GM21528 (cell line): ENCODE results near the gene BRME1.
"Not testable (repeated sequence)": the region's sequence is repeated elsewhere in the genome, so short reads cannot be mapped to it uniquely, and the experiment has no call there.

Source experiments
- ATAC-seq: cut with Tn5 transposase; IDR thresholded peaks from one replicate; pipeline ENCODE4 v1.9.1; 2021; ENCODE audit warnings: mild to moderate bottlenecking, moderate library complexity; ENCODE audit not compliant: unreplicated experiment, low FRiP score

The BRME1 gene

GRCh38 chr19:13929340-13929739 lies 23.4 kb upstream of the BRME1 start:
- no peak for ATAC-seq

- ATAC-seq = no peak
Observed at GRCh38 chr19:13926715-13927114, 20.8 kb upstream of the BRME1 start.

- no peak for ATAC-seq
Observed at GRCh38 chr19:13926010-13926409, 20.1 kb upstream of the BRME1 start.

GRCh38 chr19:13923194-13923987 lies 17.5 kb upstream of the BRME1 start:
- ATAC-seq = no peak

GRCh38 chr19:13922118-13922517 lies 16.2 kb upstream of the BRME1 start:
- ATAC-seq = not testable (repeated sequence)

- no peak for ATAC-seq
Observed at GRCh38 chr19:13920940-13921747, 15.2 kb upstream of the BRME1 start.

GRCh38 chr19:13920524-13920923 lies 14.6 kb upstream of the BRME1 start:
- no peak for ATAC-seq

GRCh38 chr19:13918726-13919411 lies 13.0 kb upstream of the BRME1 start:
- ATAC-seq = no peak

- no peak for ATAC-seq
Observed at GRCh38 chr19:13917888-13918406, 12.0 kb upstream of the BRME1 start.

GRCh38 chr19:13914777-13915176 lies 8.9 kb upstream of the BRME1 start:
- no peak for ATAC-seq

- ATAC-seq = no peak
Observed at GRCh38 chr19:13913352-13913751, 7.4 kb upstream of the BRME1 start.

GRCh38 chr19:13909430-13909829 lies 3.5 kb upstream of the BRME1 start:
- ATAC-seq = no peak

- no peak for ATAC-seq
Observed at GRCh38 chr19:13908674-13909073, 2.8 kb upstream of the BRME1 start.

GRCh38 chr19:13906910-13907309 lies 993 bp upstream of the BRME1 start:
- ATAC-seq = no peak

GRCh38 chr19:13906521-13906904 lies 596 bp upstream of the BRME1 start:
- peak; percentile 46 for ATAC-seq

- no peak for ATAC-seq
Observed at GRCh38 chr19:13902993-13903555, 2.8 kb downstream of the BRME1 start.

GRCh38 chr19:13899912-13900584 lies 5.9 kb downstream of the BRME1 start:
- ATAC-seq = no peak

GRCh38 chr19:13899393-13899792 lies 6.5 kb downstream of the BRME1 start:
- no peak for ATAC-seq

- ATAC-seq = no peak
Observed at GRCh38 chr19:13896227-13896626, 9.7 kb downstream of the BRME1 start.

- no peak for ATAC-seq
Observed at GRCh38 chr19:13894552-13894951, 11.4 kb downstream of the BRME1 start.
